HK-2 (cell line): ENCODE measurements around the gene CHRD.
"Not testable (repeated sequence)": the region's sequence is repeated elsewhere in the genome, so short reads cannot be mapped to it uniquely, and the experiment has no call there.

Source experiments
- DNase-seq: peaks from one replicate; pipeline ENCODE4 v3.0.0-alpha.2; 2018; ENCODE audit not compliant: unreplicated experiment

The CHRD gene

GRCh38 chr3:184415203-184415490 is 35.3 kb downstream of the CHRD start:
- DNase-seq: no peak

- DNase-seq: peak; percentile 49
Measured at GRCh38 chr3:184417619-184418327, 37.9 kb downstream of the CHRD start.

GRCh38 chr3:184419171-184419570 is 39.3 kb downstream of the CHRD start:
- DNase-seq: no peak

- DNase-seq: no peak
Measured at GRCh38 chr3:184423561-184423960, 43.7 kb downstream of the CHRD start.

GRCh38 chr3:184426691-184427141 is 46.9 kb downstream of the CHRD start:
- DNase-seq: no peak

- DNase-seq: no peak
Measured at GRCh38 chr3:184428561-184429175, 48.8 kb downstream of the CHRD start.

- no peak for DNase-seq
Measured at GRCh38 chr3:184429786-184430185, 49.9 kb downstream of the CHRD start.

- no peak for DNase-seq
Measured at GRCh38 chr3:184430940-184431339, 51.1 kb downstream of the CHRD start.

GRCh38 chr3:184433178-184433577 is 53.3 kb downstream of the CHRD start:
- DNase-seq: not testable (repeated sequence)

GRCh38 chr3:184439096-184439495 is 59.2 kb downstream of the CHRD start:
- DNase-seq: no peak
